ENCODE results near the gene DPYSL4.
"Not testable (repeated sequence)": the region's sequence is repeated elsewhere in the genome, so short reads cannot be mapped to it uniquely, and the experiment has no call there.

The DPYSL4 gene

DNA sequence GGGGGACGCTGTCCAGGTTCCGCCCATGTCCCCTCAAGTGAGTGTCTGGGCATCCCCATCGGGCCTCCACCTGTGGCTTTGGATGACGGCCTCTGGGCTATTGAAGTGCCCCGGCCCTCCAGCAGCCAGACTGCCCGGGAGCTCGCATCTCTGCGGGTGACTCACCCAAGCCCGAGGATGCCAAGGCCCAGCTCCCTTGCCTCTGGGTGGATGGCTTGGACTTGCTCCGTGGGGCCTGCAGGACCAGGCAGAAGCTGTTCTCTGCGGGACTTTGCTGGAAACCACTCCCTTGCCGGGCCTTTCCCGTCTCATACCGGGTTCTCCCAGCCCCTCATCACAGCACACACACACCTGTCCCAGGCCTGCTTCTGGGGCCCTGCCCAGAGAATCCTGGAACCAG lies 22.4 kb downstream of the DPYSL4 start:
- TF ChIP-seq, protein P1, sequence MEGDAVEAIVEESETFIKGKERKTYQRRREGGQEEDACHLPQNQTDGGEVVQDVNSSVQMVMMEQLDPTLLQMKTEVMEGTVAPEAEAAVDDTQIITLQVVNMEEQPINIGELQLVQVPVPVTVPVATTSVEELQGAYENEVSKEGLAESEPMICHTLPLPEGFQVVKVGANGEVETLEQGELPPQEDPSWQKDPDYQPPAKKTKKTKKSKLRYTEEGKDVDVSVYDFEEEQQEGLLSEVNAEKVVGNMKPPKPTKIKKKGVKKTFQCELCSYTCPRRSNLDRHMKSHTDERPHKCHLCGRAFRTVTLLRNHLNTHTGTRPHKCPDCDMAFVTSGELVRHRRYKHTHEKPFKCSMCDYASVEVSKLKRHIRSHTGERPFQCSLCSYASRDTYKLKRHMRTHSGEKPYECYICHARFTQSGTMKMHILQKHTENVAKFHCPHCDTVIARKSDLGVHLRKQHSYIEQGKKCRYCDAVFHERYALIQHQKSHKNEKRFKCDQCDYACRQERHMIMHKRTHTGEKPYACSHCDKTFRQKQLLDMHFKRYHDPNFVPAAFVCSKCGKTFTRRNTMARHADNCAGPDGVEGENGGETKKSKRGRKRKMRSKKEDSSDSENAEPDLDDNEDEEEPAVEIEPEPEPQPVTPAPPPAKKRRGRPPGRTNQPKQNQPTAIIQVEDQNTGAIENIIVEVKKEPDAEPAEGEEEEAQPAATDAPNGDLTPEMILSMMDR (IDR thresholded peaks at IDR 0.05; ENCODE audit: low read depth, low read length) = no peak
- H3K4me3 ChIP-seq (ENCODE audit: low read depth, low read length) = no peak overlapping the region

DNA sequence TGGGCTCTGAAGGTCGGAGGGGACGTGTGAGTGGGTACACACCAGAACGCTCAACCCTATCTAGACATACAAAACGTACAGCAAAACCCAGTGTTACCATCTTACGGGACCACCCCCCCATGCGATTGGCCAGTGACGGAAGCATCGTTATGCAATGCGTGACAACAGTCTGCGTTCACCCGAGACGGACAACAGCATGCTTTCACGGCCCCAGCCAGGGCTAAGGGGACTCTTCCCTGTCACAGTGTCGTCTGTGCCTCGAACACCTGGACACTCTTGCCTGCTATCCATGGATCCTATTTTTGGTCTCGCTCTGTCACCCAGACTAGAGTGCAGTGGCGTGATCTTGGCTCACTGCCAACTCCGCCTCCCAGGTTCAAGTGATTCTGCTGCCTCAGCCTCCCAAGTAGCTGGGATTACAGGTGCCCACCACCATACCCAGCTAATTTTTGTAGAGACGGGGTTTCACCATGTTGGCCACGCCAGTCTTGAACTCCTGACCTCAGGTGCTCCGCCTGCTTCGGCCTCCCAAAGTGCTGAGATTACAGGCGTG lies 23.3 kb downstream of the DPYSL4 start:
- TF ChIP-seq, protein P1 (IDR thresholded peaks at IDR 0.05; ENCODE audit: low read depth, low read length) = no peak
- no peak overlapping the region for H3K4me3 ChIP-seq (ENCODE audit: low read depth, low read length)

DNA sequence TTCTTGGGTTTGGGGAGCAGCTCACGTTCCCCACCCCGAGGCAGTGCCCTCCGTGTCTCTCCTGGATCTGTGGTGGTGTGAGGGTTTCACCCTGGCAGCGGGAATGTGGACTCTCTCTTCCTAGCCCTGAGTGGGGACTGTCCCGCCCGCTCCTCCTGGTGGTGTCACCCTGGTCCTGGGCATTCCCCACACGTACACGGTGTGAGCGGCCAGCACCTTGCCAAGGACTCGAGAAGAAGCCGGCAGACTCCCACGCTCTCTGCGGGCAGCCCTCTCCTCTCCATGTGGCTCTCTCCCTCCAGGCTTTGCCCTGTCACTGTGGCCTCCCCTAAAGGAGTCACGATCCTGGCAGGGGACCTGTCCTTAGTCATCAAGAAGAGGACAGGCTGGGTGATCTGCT lies 24.0 kb downstream of the DPYSL4 start:
- no peak overlapping the region for H3K4me3 ChIP-seq (ENCODE audit: low read depth, low read length)
- TF ChIP-seq, protein P1 (IDR thresholded peaks at IDR 0.05; ENCODE audit: low read depth, low read length) = no peak

DNA sequence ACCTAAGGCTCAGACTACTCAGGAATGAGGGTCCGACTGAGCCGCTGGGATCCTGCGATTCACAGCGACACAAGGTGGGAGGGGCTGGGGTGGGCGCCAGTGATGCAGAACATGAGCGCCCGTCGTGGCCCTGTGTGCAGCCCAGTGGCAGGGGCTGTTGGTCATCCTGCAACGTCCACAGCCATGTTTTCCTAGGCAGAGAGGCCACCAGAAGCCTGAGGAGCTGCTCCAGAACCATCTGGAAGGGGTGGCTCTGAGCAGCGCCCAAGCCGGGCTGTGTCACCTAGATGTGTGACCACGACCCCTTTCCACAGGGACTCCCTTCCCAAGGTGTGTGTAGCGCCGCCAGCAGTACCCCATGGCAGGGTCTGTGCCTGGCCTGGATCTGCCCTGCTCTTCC lies 24.5 kb downstream of the DPYSL4 start:
- H3K4me3 ChIP-seq (ENCODE audit: low read depth, low read length) = no peak overlapping the region
- TF ChIP-seq, protein P1 (IDR thresholded peaks at IDR 0.05; ENCODE audit: low read depth, low read length) = no peak

DNA sequence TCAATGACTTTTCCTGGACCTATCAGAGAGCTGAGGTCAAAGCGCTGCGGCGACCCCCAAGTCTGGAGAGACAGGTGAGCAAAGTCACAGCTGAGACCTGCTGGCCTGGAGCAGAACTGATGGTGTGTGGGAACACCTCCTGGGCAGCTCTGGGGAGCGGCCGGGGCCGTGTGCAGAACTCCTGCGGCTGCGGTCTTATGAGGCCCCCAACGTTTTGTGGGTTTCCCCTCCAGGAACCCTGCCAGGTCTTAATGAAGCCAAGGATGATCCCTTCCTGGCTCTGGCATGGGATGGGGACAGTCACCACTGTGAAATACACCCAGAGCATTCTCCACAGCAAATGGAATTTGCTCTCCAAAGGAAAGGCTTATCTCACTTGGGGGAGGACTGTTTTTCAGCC lies 26.1 kb downstream of the DPYSL4 start:
- no peak overlapping the region for H3K4me3 ChIP-seq (ENCODE audit: low read depth, low read length)
- TF ChIP-seq, protein P1 (IDR thresholded peaks at IDR 0.05; ENCODE audit: low read depth, low read length) = no peak

DNA sequence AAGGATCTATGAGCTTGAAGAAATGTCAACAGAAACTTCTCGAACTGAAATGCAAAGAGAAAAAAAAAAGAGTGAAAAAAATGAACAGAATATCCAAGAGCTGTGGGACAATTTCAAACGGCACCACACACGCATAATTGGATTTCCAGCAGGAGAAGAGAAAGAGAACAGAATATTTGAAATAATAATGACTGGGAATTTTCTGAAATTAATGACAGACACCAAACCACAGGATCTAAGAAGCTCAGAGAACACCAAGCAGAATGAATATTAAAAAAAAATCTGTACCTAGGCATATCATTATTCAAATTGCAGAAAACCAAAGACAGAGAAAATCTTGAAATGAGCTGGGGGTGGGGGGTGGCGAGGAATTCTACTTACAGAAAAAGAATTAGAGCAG lies 27.2 kb downstream of the DPYSL4 start:
- no peak overlapping the region for H3K4me3 ChIP-seq (ENCODE audit: low read depth, low read length)
- TF ChIP-seq, protein P1 (IDR thresholded peaks at IDR 0.05; ENCODE audit: low read depth, low read length) = no peak

DNA sequence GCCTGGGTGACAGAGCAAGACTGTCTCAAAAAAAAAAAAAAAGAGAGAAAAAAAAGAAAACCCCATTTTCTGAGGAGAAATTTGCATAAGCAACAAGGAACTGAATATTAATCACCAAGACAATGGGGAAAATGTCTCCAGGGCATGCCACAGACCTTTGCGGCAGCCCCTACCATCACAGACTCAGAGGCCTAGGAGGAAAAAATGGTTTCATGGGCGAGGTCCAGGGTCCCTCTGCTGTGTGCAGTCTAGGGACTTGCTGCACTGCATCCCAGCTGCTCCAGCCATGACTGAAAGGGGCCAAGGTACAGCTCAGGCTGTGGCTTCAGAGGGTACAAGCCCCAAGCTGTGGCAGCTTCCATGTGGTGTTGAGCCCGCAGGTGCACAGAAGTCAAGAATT lies 29.7 kb downstream of the DPYSL4 start:
- H3K4me3 ChIP-seq (ENCODE audit: low read depth, low read length) = not testable (repeated sequence)

DNA sequence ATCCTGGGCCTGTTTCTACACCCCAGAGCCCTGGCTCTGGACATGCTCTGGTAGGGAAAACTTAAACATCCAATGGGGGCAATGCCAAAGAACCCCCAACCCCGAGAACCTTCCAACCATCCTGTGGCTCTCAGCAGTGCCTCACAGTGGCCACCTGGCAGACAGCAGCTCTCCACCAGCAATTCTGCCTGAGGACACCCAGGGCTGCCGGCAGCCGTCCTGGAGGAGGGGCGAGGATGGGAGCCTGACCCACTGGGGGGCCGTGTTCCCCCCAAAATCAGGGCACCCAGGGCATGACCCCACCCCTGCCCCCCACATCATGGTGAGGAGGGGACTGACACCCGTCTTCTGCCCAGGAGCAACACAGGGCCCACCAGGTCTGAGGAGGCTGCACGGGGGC lies 32.7 kb downstream of the DPYSL4 start:
- TF ChIP-seq, protein P1 (IDR thresholded peaks at IDR 0.05; ENCODE audit: low read depth, low read length) = no peak
- no peak overlapping the region for H3K4me3 ChIP-seq (ENCODE audit: low read depth, low read length)

Data from WI38 (cell line).